Superior temporal gyrus (tissue), 1 donor: ENCODE measurements around the gene SCARB1.
"Not testable (repeated sequence)": the region's sequence is repeated elsewhere in the genome, so short reads cannot be mapped to it uniquely, and the experiment has no call there.

Experiments used
- DNase-seq: peaks from one replicate; pipeline ENCODE4 v3.0.0-alpha.2; 2016; ENCODE audit errors: extremely low spot score

SCARB1 gene

DNA sequence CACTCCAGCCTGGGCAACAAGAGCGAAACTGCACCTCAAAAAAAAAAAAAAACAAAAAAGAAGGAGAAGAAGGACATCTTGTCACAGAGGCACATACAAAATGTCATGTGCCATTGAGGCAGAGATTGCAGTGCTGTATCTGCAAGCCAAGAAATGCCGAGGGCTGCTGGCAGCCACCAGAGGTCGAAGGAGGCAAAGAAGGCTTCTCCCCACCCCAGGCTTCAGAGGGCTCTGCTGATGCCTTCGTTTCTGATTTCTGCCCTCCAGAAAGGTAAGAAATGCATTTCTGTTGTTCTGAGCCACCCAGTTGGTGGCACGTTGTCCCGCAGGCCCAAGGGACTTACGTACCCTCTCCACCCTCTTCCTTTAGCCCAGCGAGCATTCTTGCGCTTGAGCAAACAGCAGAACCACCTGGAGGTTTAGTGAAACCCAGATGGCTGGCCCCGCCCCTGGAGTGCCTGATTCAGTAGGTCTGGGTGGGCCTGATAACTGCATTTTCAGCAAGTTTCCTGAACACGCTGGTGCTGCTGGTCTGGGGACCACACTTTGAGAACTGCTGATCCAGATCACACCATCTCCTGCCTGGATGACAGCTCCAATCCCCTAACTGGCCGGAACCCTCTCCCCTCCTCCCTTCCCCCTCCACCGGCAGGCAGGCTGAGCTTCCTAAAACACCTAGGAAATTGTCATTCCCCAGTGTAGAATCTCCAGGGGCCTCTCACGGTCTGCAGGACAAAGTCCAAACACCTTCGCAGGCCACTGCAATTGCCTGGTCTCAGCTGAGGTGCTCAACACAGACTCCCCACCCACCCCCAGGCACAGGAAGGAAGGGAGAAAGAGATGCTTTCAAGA lies 21.1 kb upstream of the SCARB1 start:
- DNase-seq: no peak

- DNase-seq: no peak
Measured at GRCh38 chr12:124883263-124884130, 19.8 kb upstream of the SCARB1 start.

- no peak for DNase-seq
Measured at GRCh38 chr12:124881123-124881522, 17.5 kb upstream of the SCARB1 start.

GRCh38 chr12:124880335-124880734 lies 16.7 kb upstream of the SCARB1 start:
- not testable (repeated sequence) for DNase-seq

- no peak for DNase-seq
Measured at GRCh38 chr12:124878795-124879516, 15.3 kb upstream of the SCARB1 start.

- DNase-seq: no peak
Measured at GRCh38 chr12:124877423-124877822, 13.8 kb upstream of the SCARB1 start.

DNA sequence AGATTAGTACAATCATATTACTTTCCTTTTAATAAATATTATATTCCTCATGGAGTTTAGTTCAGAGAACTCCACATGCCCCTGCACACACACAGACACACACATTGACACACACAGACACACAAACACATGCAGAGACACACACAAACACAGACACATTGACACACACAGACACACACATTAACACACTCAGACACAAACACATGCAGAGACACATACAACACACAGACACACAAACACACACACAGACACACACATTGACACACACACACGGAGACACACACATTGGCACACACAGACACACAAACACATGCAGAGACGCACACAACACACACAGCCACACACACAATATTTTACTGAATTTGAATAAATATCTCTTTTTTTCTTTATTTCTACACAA lies 12.5 kb upstream of the SCARB1 start:
- DNase-seq: no peak

DNA sequence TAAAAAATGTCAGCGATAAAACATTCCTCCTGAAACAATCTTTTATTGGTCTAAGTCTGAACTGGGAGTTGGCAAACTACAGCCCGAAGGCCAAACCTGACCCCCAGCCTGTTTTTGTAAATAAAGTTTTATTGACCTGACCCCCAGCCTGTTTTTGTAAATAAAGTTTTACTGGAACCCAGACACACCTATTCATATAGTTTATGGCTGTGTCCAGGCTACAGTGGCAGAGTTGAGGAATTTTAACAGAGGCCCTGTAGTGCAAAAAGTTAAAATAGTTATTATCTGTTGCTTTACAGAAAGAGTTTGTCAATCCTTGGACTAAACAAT lies 12.1 kb upstream of the SCARB1 start:
- no peak for DNase-seq

- DNase-seq: no peak
Measured at GRCh38 chr12:124874988-124875802, 11.5 kb upstream of the SCARB1 start.

DNA sequence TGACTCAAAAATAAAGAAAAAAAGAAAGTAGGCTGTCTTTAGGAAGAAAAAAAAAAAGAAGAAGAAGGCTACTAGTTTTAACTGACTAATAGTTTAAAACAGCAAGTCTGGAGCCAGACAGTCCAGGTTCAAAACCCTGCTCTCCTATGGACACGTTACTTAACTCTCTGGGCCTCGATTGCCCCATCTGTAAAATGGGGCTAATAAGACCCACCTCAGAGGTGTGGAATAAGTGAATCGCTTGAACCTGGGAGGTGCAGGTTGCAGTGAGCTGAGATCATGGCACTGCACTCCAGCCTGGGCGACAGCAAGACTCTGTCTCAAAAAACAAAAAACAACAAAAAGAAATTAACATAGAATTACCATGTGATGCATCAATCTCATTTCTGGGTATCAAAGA lies 10.5 kb upstream of the SCARB1 start:
- DNase-seq: no peak

GRCh38 chr12:124872068-124872719 lies 8.5 kb upstream of the SCARB1 start:
- no peak for DNase-seq

DNA sequence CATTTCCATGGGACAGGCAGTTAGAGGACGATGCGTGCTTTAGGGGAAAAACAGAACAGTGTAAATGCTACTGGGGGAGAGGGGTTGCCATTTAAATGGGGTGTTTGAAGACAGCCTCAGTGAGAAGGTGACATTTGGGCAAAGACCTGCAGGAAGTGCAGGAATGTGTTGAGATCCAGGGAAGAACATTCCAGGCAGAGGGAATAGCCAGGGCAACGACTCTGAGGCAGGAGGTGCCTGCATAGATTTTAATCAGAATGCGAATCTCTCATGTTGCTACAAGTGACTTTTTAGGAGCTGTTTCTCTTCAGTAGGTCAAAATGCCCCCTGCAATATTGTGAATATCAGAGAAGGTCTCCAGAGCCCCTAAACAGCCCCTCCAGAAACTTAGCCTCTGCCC lies 7.6 kb upstream of the SCARB1 start:
- no peak for DNase-seq

DNA sequence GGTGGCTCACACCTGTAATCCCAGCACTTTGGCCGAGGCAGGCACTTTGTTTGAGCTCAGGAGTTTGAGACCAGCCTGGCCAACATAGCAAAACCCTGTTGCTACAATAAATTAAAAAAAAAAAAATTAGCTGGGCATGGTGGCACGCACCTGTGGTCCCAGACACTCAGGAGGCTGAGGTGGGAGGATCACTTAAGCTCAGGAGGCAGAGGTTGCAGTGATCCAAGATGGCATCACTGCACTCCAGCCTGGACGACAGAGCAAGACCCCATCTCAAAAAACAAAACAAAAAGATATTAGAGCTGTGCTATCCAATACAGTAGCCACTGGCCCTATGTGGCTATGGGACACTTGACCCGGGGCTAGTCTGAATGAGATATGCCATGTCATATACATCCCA lies 6.9 kb upstream of the SCARB1 start:
- no peak for DNase-seq

DNA sequence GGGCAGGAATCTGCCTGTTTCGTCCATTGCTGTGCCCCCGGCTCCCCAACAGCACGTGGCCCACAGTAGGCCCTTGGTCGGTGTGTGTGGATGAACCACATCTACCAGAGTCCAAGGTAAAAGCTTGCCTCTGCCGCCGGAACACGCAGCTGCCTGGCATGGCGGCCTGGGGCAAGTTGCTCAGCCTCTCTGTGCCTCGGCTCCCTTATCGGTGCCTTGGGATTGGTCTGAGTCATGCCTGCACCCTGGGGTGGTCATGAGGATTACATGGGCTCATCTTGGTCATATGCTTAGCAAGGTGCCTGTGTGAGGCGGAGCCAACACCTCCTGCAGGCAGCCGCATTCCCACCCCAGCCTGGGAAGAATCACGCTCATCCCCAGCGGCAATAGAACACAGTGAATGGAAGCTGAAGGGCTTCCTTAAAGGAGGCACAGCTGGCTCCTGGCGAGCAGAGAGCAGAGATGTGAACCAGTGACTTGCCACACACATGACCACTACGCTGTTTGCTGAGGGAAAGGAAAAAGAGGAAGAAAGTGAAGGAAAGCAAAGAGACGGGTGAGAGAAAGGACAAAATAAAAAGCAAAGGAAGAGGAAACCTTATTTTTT lies 5.5 kb upstream of the SCARB1 start:
- DNase-seq: no peak

- no peak for DNase-seq
Measured at GRCh38 chr12:124868252-124869058, 4.8 kb upstream of the SCARB1 start.

DNA sequence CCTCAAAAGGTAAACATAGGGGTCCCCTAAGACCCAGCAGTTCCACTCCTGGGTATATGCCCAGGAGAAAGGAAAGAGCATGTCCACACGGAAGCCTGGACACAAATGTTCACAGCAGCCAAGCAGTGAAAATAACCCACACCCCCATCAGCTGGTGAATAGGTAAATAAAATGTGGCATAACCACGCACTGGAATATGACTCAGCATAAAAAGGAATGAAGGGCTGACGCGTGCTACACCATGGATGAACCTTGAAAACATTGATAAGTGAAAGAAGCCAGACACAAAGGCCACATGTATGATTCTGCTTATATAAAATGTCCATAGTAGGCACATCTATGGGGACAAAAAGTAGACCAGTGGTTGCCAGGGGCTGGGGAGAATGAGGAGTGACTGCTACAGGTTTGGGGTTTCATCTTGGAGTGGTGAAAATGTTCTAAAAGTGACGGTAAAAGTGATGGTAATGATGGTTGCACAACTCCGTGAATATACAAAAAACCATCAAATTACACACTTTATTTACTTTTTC lies 3.8 kb upstream of the SCARB1 start:
- no peak for DNase-seq

DNA sequence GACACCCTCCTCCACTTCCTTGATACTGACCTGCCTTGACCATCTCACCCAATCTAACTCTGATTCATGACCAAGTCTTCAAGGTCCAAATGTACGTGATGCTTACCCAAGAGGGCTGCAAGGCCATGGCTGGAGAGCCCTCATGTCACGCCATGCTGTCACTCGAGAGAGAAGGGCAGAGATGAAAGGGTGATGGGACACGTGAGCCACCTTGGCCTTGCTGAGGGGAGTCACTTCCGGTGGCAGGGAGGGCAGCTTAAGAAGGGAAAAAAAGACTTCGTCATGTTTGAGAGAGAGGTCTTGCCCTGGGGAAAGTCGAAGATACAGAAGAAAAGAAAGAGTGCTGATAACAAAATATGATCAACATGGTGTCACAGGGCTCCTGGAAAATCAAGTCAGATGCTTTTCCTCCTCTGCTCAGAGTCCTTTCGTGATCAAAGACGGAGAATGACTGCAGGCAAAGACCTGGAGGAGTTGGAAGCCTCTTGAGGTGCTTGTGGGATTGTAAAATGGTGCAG lies 3.3 kb upstream of the SCARB1 start:
- no peak for DNase-seq

- DNase-seq: no peak
Measured at GRCh38 chr12:124866195-124866882, 2.7 kb upstream of the SCARB1 start.

GRCh38 chr12:124865728-124866127 lies 2.1 kb upstream of the SCARB1 start:
- no peak for DNase-seq
